ENCODE results near the gene AOAH.
"Not testable (repeated sequence)": the region's sequence is repeated elsewhere in the genome, so short reads cannot be mapped to it uniquely, and the experiment has no call there.

AOAH gene

GRCh38 chr7:36535866-36536664 is 188.2 kb downstream of the AOAH start:
- DNase-seq, result no peak

- DNase-seq, result no peak
These were observed 190.6 kb downstream of the AOAH start for GRCh38 chr7:36533717-36534116.

GRCh38 chr7:36532981-36533499 is 191.3 kb downstream of the AOAH start:
- no peak for DNase-seq

GRCh38 chr7:36531951-36532350 is 192.3 kb downstream of the AOAH start:
- DNase-seq, result no peak

GRCh38 chr7:36530456-36530855 is 193.8 kb downstream of the AOAH start:
- DNase-seq, result no peak

- DNase-seq, result no peak
These were observed 196.8 kb downstream of the AOAH start for GRCh38 chr7:36527549-36527913.

- DNase-seq, result no peak
These were observed 197.3 kb downstream of the AOAH start for GRCh38 chr7:36526863-36527548.

- no peak for DNase-seq
These were observed 200.8 kb downstream of the AOAH start for GRCh38 chr7:36523371-36524101.

- no peak for DNase-seq
These were observed 201.8 kb downstream of the AOAH start for GRCh38 chr7:36522453-36523007.

- no peak for DNase-seq
These were observed 202.4 kb downstream of the AOAH start for GRCh38 chr7:36521911-36522310.

- no peak for DNase-seq
These were observed 203.2 kb downstream of the AOAH start for GRCh38 chr7:36521133-36521532.

GRCh38 chr7:36515847-36516246 is 208.4 kb downstream of the AOAH start:
- no peak for DNase-seq

GRCh38 chr7:36514289-36515243 is 209.7 kb downstream of the AOAH start:
- no peak for DNase-seq

- no peak for DNase-seq
These were observed 210.9 kb downstream of the AOAH start for GRCh38 chr7:36513393-36513792.

GRCh38 chr7:36512616-36513015 is 211.7 kb downstream of the AOAH start:
- DNase-seq, result no peak

- DNase-seq, result no peak
These were observed 214.3 kb downstream of the AOAH start for GRCh38 chr7:36509962-36510361.

GRCh38 chr7:36507475-36508440 is 216.5 kb downstream of the AOAH start:
- no peak for DNase-seq

- no peak for DNase-seq
These were observed 217.5 kb downstream of the AOAH start for GRCh38 chr7:36506820-36507219.

GRCh38 chr7:36506130-36506798 is 218.0 kb downstream of the AOAH start:
- DNase-seq, result no peak

GRCh38 chr7:36504617-36505016 is 219.7 kb downstream of the AOAH start:
- not testable (repeated sequence) for DNase-seq

Measured in CD4-positive, alpha-beta T cell treated with Interleukin-10 for 1 hour (primary cell).